Left colon (tissue), 2 donors: Measurements from ENCODE around the gene KIDINS220. TPM values are rescaled to one million over a fixed set of nuclear protein-coding genes. Genes with fewer than 3 reads are reported as not detected.
"Not testable (repeated sequence)": the region's sequence is repeated elsewhere in the genome, so short reads cannot be mapped to it uniquely, and the experiment has no call there.

Experiments used
- ATAC-seq: fragments of 200-7000 bp; cut with Tn5 transposase; one replicate; pipeline ENCODE4 v1.9.1; 2020; ENCODE audit warnings: mild to moderate bottlenecking, moderate library complexity
- DNase-seq, 2 donors: peaks; one replicate each; pipeline ENCODE4 v3.0.0-alpha.2; 2020
- intact Hi-C, 2 donors: fragments of 100-400 bp; cut with DNase I in 1 of 2; cut with micrococcal nuclease in 1 of 2; formaldehyde crosslinking; loops; one replicate each; pipeline versions ENCODE4 v1.11.2 to v1.14.0; 2022; cut with DNase I, micrococcal nuclease
- total RNA-seq, 2 donors: library from RNA; stranded (reverse); fragmentation: NEBNext Ultra II Directional; extraction: Animal tissue kit (Norgen Biotek cat#: 25700); gene quantifications; one replicate each; pipeline ENCODE4 v1.2.1, GENCODE V29; 2021
- donor health status: DM: no; HTN: no; CAD: no.
- donor health status: DM: yes; HTN: yes; CAD: no.

The KIDINS220 gene
- total RNA-seq, 2 donors from 2014 or later = 46.5 to 48.0 TPM

- DNase-seq (no peak), ATAC-seq (no peak)
- intact Hi-C loops = no loop called here
These were observed 57.4 kb downstream of the KIDINS220 start for GRCh38 chr2:8779795-8780671.

- intact Hi-C loops = no loop called here
- DNase-seq (no peak), ATAC-seq (no peak)
These were observed 63.0 kb downstream of the KIDINS220 start for GRCh38 chr2:8774371-8774770.

DNA sequence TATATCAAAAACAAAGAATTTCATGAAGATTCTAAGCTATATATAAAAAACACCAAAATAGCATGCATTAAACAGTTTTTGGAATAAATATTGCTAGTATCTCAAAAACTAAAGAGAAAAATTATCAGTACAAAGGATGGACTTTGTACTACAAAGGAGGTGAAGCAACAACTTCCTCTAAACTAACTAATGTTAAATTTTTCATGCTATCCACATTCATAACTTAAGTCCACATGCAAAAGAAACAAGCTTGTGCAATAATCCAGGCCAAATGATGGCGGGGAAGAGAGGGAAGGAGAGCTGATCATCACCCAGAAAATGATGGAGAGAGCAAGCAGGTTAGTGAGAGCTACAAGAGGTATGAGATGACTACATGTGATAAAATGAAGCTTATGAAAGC lies 70.1 kb downstream of the KIDINS220 start:
- ATAC-seq (no peak), DNase-seq (no peak)
- intact Hi-C loops = no loop called here

GRCh38 chr2:8761529-8762164 lies 75.8 kb downstream of the KIDINS220 start:
- no peak for DNase-seq
- intact Hi-C loops = no loop called here
- ATAC-seq = peak; percentile 50

DNA sequence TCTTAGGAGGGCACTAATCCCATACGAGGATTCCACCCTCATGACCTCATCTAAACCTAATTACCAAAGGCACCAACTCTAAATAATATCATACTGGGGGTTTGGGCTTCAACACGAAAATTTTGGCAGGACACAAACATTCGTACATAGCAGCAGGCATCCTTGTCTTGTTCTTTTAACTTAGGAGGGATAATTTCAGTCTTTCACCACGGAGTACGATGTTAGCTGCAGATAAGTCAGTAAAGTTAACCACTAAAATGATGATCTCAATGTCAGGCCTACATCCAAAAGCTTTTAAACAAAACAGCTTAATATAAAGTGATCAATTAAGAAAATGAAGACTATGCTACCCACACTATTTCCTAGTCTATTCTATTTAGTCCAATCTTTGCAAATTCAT lies 80.7 kb downstream of the KIDINS220 start:
- DNase-seq (no peak), ATAC-seq (no peak)
- intact Hi-C loops = no loop called here

GRCh38 chr2:8756230-8756629 lies 81.2 kb downstream of the KIDINS220 start:
- ATAC-seq = no peak
- no peak for DNase-seq
- intact Hi-C loops = no loop called here

- intact Hi-C loops = no loop called here
- DNase-seq (no peak), ATAC-seq (no peak)
These were observed 83.2 kb downstream of the KIDINS220 start for GRCh38 chr2:8754106-8754776.

- intact Hi-C loops = no loop called here
- DNase-seq (no peak), ATAC-seq (no peak)
These were observed 83.8 kb downstream of the KIDINS220 start for GRCh38 chr2:8753609-8754008.

DNA sequence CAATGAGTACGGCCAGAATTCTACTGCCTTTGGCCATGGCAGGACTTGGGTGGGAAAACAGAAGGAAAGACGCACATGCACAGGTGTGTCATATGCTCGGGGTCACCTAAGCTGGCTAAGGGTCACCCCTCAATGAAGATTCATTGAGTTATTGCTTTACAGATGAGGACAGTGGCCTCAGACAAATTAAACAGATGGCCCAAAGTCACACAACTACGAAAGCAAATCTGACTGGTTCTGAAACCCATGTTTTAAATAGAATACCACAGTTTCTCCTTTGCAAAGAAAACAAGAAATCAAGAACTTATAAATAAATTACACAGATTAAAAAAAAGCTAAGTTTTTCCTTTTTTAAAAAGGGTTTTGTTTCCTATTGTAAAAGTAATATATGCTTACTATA lies 85.0 kb downstream of the KIDINS220 start:
- DNase-seq (no peak), ATAC-seq (no peak)
- intact Hi-C loops = no loop called here

DNA sequence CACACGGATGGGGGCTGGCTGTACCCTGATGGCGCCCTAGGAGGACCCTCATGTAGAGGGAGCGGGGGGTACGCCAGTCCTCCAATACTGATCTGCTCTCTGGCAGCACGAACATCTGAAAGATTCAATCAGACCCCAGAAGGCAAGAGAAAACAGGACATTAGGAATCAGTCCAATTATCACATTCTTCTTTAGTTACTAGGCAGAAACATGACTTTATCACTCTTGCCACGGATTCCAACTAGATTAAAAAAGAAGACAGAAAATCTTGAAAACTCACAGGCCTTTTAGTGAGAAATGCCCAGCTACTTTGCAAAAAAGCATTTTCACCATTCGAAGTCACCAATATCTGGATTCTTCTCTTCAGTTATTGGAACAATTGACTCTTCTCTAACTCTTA lies 87.2 kb downstream of the KIDINS220 start:
- no peak for ATAC-seq
- DNase-seq = no peak
- intact Hi-C loops = no loop called here

GRCh38 chr2:8743261-8743660 lies 94.2 kb downstream of the KIDINS220 start:
- ATAC-seq = no peak
- intact Hi-C loops = no loop called here
- DNase-seq = no peak

DNA sequence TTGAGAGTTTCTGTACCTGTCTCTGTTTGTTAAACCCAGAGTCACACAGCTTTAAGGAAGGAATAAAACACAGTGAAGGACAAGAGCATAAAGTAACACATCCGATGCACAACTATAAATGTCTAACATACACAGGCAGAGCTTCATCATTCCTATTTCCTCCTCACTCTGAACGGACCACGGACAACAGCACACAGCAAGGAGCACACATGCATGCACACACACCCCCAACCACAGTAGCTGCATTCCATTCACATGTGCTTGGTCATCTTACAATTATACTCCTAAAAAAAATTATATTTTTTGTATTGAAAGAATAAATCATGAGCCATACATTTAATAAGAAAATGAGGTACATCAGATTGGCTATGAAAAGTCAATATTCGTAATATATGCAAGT lies 97.3 kb downstream of the KIDINS220 start:
- intact Hi-C loops = no loop called here
- no peak for ATAC-seq
- DNase-seq = no peak

- ATAC-seq (no peak), DNase-seq (no peak)
- intact Hi-C loops = no loop called here
These were observed 99.7 kb downstream of the KIDINS220 start for GRCh38 chr2:8737571-8738175.

DNA sequence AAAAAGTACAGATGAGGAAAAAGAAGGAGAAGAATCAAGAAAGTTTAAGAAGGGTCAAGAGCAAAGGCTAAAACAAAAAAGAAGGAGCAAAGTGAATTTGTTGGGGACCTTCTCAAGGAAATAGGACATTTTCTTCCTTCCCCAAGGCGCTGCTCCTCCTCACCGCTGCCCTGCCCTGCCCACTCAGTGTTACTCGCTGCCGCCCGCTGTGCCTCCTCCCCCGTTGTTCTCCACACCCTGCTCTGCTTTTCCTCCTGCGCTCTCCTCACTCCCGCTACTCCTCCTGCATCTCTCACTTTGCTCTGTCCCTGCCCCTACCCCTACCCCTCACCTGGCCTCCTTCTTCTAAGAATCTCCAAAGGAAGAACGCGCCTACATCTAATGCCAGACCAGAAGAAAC lies 104.8 kb downstream of the KIDINS220 start:
- intact Hi-C loops = no loop called here
- DNase-seq (no peak), ATAC-seq (no peak)

- DNase-seq (no peak), ATAC-seq (no peak)
- intact Hi-C loops = no loop called here
These were observed 107.5 kb downstream of the KIDINS220 start for GRCh38 chr2:8729939-8730338.

- ATAC-seq, DNase-seq, intact Hi-C loops: not testable (repeated sequence)
These were observed 108.3 kb downstream of the KIDINS220 start for GRCh38 chr2:8729101-8729500.

DNA sequence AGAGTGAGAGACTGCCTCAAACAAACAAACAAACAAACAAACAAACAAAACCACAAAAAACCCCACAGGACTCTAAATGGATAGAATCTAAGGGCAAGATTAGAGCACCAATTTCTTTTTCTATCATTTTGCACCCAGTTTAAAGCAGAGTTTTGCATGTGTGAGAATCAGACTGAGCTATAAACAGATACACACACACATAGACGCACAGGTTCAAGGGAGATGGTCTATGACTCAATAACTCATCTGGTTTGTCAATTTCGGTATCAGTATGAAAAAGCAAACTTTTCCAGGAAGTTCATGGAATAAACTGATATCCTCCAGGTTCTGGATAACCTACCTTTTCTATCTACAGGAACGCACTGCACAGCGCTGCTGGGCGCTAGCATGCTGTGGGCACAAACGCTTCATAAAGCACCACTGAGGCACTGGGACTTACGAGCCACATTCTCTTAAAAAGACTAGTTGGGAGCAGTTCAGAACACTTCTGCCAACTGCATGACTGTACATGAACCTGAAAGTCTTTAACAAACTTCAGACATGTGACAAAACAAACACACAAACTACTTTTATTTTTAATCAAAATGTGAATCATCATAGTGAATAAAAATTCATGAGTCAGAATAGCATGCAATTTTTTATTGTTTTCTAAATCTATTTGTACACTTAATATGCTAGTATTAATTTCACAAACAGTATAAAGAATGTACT lies 109.0 kb downstream of the KIDINS220 start:
- intact Hi-C loops = no loop called here
- ATAC-seq = no peak
- DNase-seq = no peak

GRCh38 chr2:8725838-8726237 lies 111.6 kb downstream of the KIDINS220 start:
- no peak for ATAC-seq
- no peak for DNase-seq
- intact Hi-C loops = no loop called here

DNA sequence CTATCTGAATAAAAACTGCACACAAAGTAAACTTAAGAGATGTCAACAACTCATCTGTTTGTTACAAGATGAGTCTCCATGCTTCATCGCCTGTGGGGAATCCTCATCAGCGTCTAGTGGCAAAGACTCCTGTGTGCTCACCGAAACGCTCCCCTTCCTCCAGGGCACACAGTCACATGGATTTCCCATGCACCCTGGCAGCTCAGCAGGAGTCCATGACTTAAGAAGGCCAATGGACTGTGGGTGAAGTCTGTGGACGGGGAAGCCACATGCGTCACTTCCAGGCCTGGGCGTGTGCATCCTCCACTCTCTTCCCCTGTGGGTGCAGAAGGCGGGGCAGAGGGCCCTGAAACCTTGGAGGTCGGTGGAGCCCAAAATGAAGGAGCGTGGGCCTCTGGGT lies 114.4 kb downstream of the KIDINS220 start:
- no peak for DNase-seq
- intact Hi-C loops = no loop called here
- no peak for ATAC-seq
